HG03575 (cell line): ENCODE data around the gene RITA1.

Experiments
- ATAC-seq: cut with Tn5 transposase; IDR thresholded peaks from one replicate; pipeline ENCODE4 v1.9.1; 2021; ENCODE audit not compliant: unreplicated experiment, insufficient number of reproducible peaks, low FRiP score; ENCODE audit errors: extremely low read depth

The RITA1 gene

GRCh38 chr12:113221997-113222729 is 36.6 kb downstream of the RITA1 start:
- ATAC-seq = no peak

GRCh38 chr12:113222730-113223531 is 37.4 kb downstream of the RITA1 start:
- ATAC-seq = no peak

- ATAC-seq = no peak
Observed at GRCh38 chr12:113224955-113225354, 39.4 kb downstream of the RITA1 start.

- no peak for ATAC-seq
Observed at GRCh38 chr12:113226696-113227568, 41.4 kb downstream of the RITA1 start.

- no peak for ATAC-seq
Observed at GRCh38 chr12:113227686-113228391, 42.3 kb downstream of the RITA1 start.

- ATAC-seq = no peak
Observed at GRCh38 chr12:113228394-113229028, 43.0 kb downstream of the RITA1 start.

- peak; percentile 3 for ATAC-seq
Observed at GRCh38 chr12:113230315-113231234, 45.1 kb downstream of the RITA1 start.

GRCh38 chr12:113231235-113232088 is 45.9 kb downstream of the RITA1 start:
- no peak for ATAC-seq

- no peak for ATAC-seq
Observed at GRCh38 chr12:113232089-113232839, 46.7 kb downstream of the RITA1 start.

- no peak for ATAC-seq
Observed at GRCh38 chr12:113232840-113233585, 47.5 kb downstream of the RITA1 start.

GRCh38 chr12:113233967-113234366 is 48.4 kb downstream of the RITA1 start:
- no peak for ATAC-seq

- no peak for ATAC-seq
Observed at GRCh38 chr12:113234483-113234882, 49.0 kb downstream of the RITA1 start.

GRCh38 chr12:113235976-113236375 is 50.5 kb downstream of the RITA1 start:
- no peak for ATAC-seq

GRCh38 chr12:113236539-113237399 is 51.2 kb downstream of the RITA1 start:
- ATAC-seq = no peak
